A549 (cell line): ENCODE measurements around the gene EXOSC3. TPM values are rescaled to one million over a fixed set of nuclear protein-coding genes. Genes with fewer than 3 reads are reported as not detected.

Experiments
- ATAC-seq, 2 experiments: fragments of 200-7000 bp in 1 of 2; fragments of >200 bp in 1 of 2; cut with Nextera tagmentation in 1 of 2; cut with Tn5 transposase in 1 of 2; 3 replicates each; pipeline versions ENCODE4 v1.8.0 to v1.9.1; 2018 to 2020; ENCODE audit warnings: mild to moderate bottlenecking in 1 of 2, moderate library complexity in 1 of 2
- CTCF ChIA-PET: fragments of 300-600 bp; sonication (Branson Sonifier 250); formaldehyde crosslinking; extraction: SDS; loops from one replicate; lab custom pipeline; 2021; ENCODE audit warnings: antibody characterized with exemption, inconsistent platforms; lab: Yijun Ruan, JAX
- POLR2A ChIA-PET: fragments of 350-600 bp; formaldehyde crosslinking; extraction: SDS; loops from one replicate; lab custom pipeline; 2021; ENCODE audit warnings: antibody characterized with exemption, inconsistent platforms; lab: Yijun Ruan, JAX
- DNase-seq, 2 experiments: peaks; one replicate each; pipeline versions ENCODE4 v3.0.0 to v3.0.0-alpha.2; 2011 to 2016; ENCODE audit warnings: low read depth in 1 of 2, low spot score in 1 of 2
- FAIRE-seq: peaks from 2 replicates; lab custom pipeline; 2011; peaks lifted over from hg19 to GRCh38; lab: Jason Lieb, UNC
- H3K27ac ChIP-seq, 2 experiments: fragments of >200 bp; sonication (Bioruptor Twin); formaldehyde crosslinking; 3 replicates each; pipeline ENCODE4 v1.5.1; 2016 to 2017
- H3K4me1 ChIP-seq: fragments of >200 bp; sonication (Bioruptor Twin); formaldehyde crosslinking; 3 replicates; pipeline ENCODE4 v1.6.1; 2016
- H3K4me2 ChIP-seq: fragments of >200 bp; sonication (Bioruptor Twin); formaldehyde crosslinking; 3 replicates; pipeline ENCODE4 v1.6.1; 2016
- H3K4me3 ChIP-seq: fragments of >200 bp; sonication (Bioruptor Twin); formaldehyde crosslinking; 3 replicates; pipeline ENCODE4 v1.5.1; 2016
- H3K9me3 ChIP-seq: fragments of >200 bp; sonication (Bioruptor Twin); formaldehyde crosslinking; 3 replicates; pipeline ENCODE4 v1.6.1; 2016
- BCL3 ChIP-seq: fragments of >200 bp; sonication (Bioruptor Twin); formaldehyde crosslinking; IDR thresholded peaks from 3 replicates; pipeline ENCODE4 v1.6.1; 2016
- BHLHE40 ChIP-seq: IDR thresholded peaks from 2 replicates; pipeline ENCODE4 v1.6.1; 2012; ENCODE audit warnings: low read depth, low read length, inconsistent platforms
- CEBPB ChIP-seq, 2 experiments: fragments of >200 bp in 1 of 2; sonication (Bioruptor Twin) in 1 of 2; formaldehyde crosslinking in 1 of 2; IDR thresholded peaks; 2 replicates each; pipeline ENCODE4 v1.6.1; 2012 to 2016
- CTCF ChIP-seq: fragments of >200 bp; sonication (Bioruptor Twin); formaldehyde crosslinking; IDR thresholded peaks from 3 replicates; pipeline ENCODE4 v1.5.1; 2016
- EHF ChIP-seq: fragments of 250-450 bp; sonication (Bioruptor Pico); IDR thresholded peaks from 2 replicates; pipeline ENCODE4 v1.5.0; 2020; ENCODE audit warnings: mild to moderate bottlenecking
- EHMT2 ChIP-seq: fragments of 200-600 bp; sonication (generic); IDR thresholded peaks from 2 replicates; pipeline ENCODE4 v1.6.1; 2016; ENCODE audit warnings: antibody characterized with exemption, low read depth, mild to moderate bottlenecking, moderate library complexity
- ESRRA ChIP-seq: fragments of 150-350 bp; IDR thresholded peaks from 2 replicates; pipeline ENCODE4 v1.6.1; 2014; ENCODE audit warnings: mild to moderate bottlenecking, low read length, borderline replicate concordance
- FOXS1 ChIP-seq: fragments of 250-450 bp; sonication (Bioruptor Pico); IDR thresholded peaks from 2 replicates; pipeline ENCODE4 v1.5.0; 2020; ENCODE audit warnings: mild to moderate bottlenecking, moderate library complexity
- HOXB5 ChIP-seq: fragments of 250-450 bp; sonication (Bioruptor Pico); IDR thresholded peaks from 2 replicates; pipeline ENCODE4 v1.5.0; 2020; ENCODE audit warnings: mild to moderate bottlenecking, moderate library complexity
- KDM1A ChIP-seq: fragments of 200-600 bp; sonication (generic); IDR thresholded peaks from 2 replicates; pipeline ENCODE4 v1.6.1; 2016; ENCODE audit warnings: low read depth, mild to moderate bottlenecking
- MAZ ChIP-seq: fragments of 150-350 bp; IDR thresholded peaks from 2 replicates; pipeline ENCODE4 v1.6.1; 2014; ENCODE audit warnings: antibody characterized with exemption, low read depth, low read length, borderline replicate concordance
- MYC ChIP-seq: IDR thresholded peaks from 2 replicates; pipeline ENCODE4 v1.6.1; 2012; ENCODE audit warnings: mild to moderate bottlenecking, inconsistent platforms, low read length, improper control_type of control experiment, borderline replicate concordance
- NFE2L2 ChIP-seq: fragments of 150-350 bp; conservative IDR thresholded peaks from 2 replicates; pipeline ENCODE4 v1.6.1; 2014; ENCODE audit warnings: low read length
- NPAS2 ChIP-seq: fragments of 250-450 bp; sonication (Bioruptor Pico); IDR thresholded peaks from 2 replicates; pipeline ENCODE4 v1.8.0; 2022; ENCODE audit warnings: mild to moderate bottlenecking, moderate library complexity, borderline replicate concordance
- REST ChIP-seq: fragments of 200-600 bp; sonication (generic); IDR thresholded peaks from 2 replicates; pipeline ENCODE4 v1.6.1; 2016; ENCODE audit warnings: antibody characterized with exemption, mild to moderate bottlenecking, moderate library complexity
- RNF2 ChIP-seq: fragments of 200-600 bp; sonication (generic); IDR thresholded peaks from 2 replicates; pipeline ENCODE4 v1.6.1; 2016; ENCODE audit warnings: low read depth, mild to moderate bottlenecking, antibody characterized with exemption, moderate library complexity, borderline replicate concordance
- SREBF2 ChIP-seq: fragments of 450-650 bp; IDR thresholded peaks from 2 replicates; pipeline ENCODE4 v1.6.1; 2014; ENCODE audit warnings: mild to moderate bottlenecking, moderate library complexity
- TP53 ChIP-seq: fragments of 250-450 bp; sonication (Bioruptor Pico); IDR thresholded peaks from 2 replicates; pipeline ENCODE4 v1.5.0; 2021; ENCODE audit warnings: mild to moderate bottlenecking, moderate library complexity
- ZFP36 ChIP-seq: fragments of 450-650 bp; IDR thresholded peaks from 2 replicates; pipeline ENCODE4 v1.6.1; 2014; ENCODE audit warnings: borderline replicate concordance; ENCODE audit not compliant: partially characterized antibody
- ZSCAN20 ChIP-seq: fragments of 250-450 bp; sonication (Bioruptor Pico); IDR thresholded peaks from 2 replicates; pipeline ENCODE4 v1.8.0; 2022; ENCODE audit warnings: mild to moderate bottlenecking, moderate library complexity
- WGBS: methylation state at CpG from one replicate; pipeline ENCODE4 v1.1.6; 2017; ENCODE audit errors: missing lambda C conversion rate; 5-methylcytosine and 5-hydroxymethylcytosine counted together
- polyA plus RNA-seq, 4 experiments: library from polyadenylated mRNA; depleted of rRNA in 3 of 4; stranded (reverse); fragments of >200 nt; fragmentation: RNase III in 1 of 4; extraction: RNeasy Plus Mini Kit Qiagen cat#74134 plus additional on column Dnase treatment in 1 of 4; gene quantifications; 2 replicates in 3 of 4; 3 replicates in 1 of 4; pipeline ENCODE4 v1.2.3, GENCODE V29; 2011 to 2017
- TF ChIP-seq, protein P1 (sequence below): fragments of 450-650 bp; IDR thresholded peaks from 2 replicates; pipeline ENCODE4 v1.6.1; 2014; ENCODE audit warnings: antibody characterized with exemption

EXOSC3 gene
- polyA plus RNA-seq, 2 of the 4 experiments (the other 2 are of a cell fraction) = 63.2 to 72.4 TPM

DNA sequence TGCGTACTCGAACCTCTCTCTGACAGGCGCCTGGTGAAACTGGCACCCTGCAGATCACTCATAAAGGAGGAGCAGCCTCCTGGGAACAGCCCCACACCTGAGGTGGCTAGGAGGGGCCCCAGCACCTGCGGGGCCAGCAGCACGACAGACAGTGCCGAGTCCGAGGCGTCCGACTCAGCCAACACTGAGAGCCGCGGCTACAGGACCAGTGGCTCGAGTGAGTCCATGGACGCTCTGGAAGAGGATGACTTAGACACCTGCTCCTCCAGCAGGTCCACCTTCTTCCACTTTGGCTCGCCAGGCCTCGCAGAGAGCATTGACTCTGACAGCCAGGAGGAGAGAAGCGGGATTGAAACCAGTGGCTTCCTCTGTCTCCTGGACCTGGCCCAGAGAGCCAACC is 44.7 kb downstream of the EXOSC3 start:
- POLR2A ChIA-PET = no interaction called here
- no peak overlapping the region for H3K27ac ChIP-seq
- no peaks in the 10 kb centered on the region for H3K9me3 ChIP-seq
- TF ChIP-seq NPAS2 (no peak), CEBPB (IDR thresholded peaks at IDR 0.05) (no peak), EHMT2 (no peak), EHF (CRISPR knock-in tag) (no peak), ZFP36 (no peak), TP53 (no peak)
- DNase-seq = no peak
- WGBS = 90% methylated on average over 8 of the region's 16 CpGs
- no peak for FAIRE-seq
- CTCF ChIA-PET = no interaction called here
- no peak overlapping the region for H3K4me2 ChIP-seq
- H3K4me3 ChIP-seq = no peak overlapping the region
- ATAC-seq = no peak
- H3K4me1 ChIP-seq = no peaks in the 10 kb centered on the region

- ChIA-PET POLR2A (no interaction called here), CTCF (no interaction called here)
- H3K4me1 ChIP-seq = no peaks in the 10 kb centered on the region
- no peak overlapping the region for H3K4me2 ChIP-seq
- no peaks in the 10 kb centered on the region for H3K9me3 ChIP-seq
- FAIRE-seq (no peak), ATAC-seq (no peak), DNase-seq (no peak)
- no peak overlapping the region for H3K27ac ChIP-seq
- TF ChIP-seq REST = no peak
- TF ChIP-seq CEBPB (IDR thresholded peaks at IDR 0.05) = no peak
- no peak for TF ChIP-seq ZFP36
- no peak for TF ChIP-seq MYC
- TF ChIP-seq HOXB5 (CRISPR knock-in tag) = no peak
- TF ChIP-seq KDM1A = no peak
- TF ChIP-seq BHLHE40 = no peak
- no peak for TF ChIP-seq RNF2
- TF ChIP-seq CTCF = no peak
- TF ChIP-seq MAZ = no peak
- no peak for TF ChIP-seq ZSCAN20 (CRISPR knock-in tag)
- TF ChIP-seq FOXS1 = no peak
- no peak for TF ChIP-seq BCL3
- TF ChIP-seq EHMT2 = no peak
- no peak for TF ChIP-seq ESRRA
- no peak for TF ChIP-seq SREBF2
- TF ChIP-seq NPAS2 = no peak
- no peak for TF ChIP-seq NFE2L2
- TF ChIP-seq, protein P1, sequence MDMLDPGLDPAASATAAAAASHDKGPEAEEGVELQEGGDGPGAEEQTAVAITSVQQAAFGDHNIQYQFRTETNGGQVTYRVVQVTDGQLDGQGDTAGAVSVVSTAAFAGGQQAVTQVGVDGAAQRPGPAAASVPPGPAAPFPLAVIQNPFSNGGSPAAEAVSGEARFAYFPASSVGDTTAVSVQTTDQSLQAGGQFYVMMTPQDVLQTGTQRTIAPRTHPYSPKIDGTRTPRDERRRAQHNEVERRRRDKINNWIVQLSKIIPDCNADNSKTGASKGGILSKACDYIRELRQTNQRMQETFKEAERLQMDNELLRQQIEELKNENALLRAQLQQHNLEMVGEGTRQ = no peak
- H3K4me3 ChIP-seq = no peak overlapping the region
- 64% methylated on average over 5 of the region's 5 CpGs for WGBS
Observed at GRCh38 chr9:37739222-37739621, 45.6 kb downstream of the EXOSC3 start.
